ENCODE results near the gene SCYGR5.

Gene SCYGR5

DNA sequence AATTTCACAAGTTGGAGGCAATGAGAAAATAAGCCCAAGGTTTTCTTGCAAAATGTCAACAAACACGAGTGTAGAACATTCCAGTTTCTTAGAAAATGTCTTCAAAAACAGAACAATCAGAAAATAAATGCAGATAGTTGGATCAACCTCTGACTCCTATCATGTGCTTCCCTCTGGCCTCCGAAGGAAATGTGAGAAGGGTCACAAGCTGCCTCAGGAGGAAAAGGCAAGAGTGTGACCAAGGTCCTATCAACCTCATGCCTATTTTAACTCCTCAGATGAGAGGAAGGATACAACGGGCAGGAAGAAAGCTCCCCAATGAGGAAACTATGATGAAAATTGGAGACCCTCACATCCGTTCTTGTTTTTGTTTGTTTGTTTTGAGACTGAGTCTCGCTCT is 7.9 kb downstream of the SCYGR5 start:
- no peak for DNase-seq

DNA sequence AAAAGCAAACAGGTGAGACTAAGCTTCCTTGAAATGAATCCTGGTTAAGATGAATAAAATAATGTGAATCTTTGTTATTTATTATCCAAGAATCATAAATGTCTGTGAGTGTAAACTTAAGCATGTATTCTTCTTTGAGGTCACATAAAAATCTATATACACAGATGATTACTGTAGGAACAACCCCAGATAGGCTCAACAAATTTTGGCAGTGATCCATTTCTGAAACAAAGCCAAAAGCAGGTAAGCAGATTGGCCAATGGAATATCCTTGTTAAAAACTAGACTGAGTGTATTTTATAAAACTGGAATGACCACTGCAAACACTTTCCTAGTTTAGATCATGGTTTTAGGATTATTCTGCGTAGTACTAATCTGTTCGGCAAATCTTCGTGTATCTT is 11.3 kb downstream of the SCYGR5 start:
- DNase-seq = no peak

DNA sequence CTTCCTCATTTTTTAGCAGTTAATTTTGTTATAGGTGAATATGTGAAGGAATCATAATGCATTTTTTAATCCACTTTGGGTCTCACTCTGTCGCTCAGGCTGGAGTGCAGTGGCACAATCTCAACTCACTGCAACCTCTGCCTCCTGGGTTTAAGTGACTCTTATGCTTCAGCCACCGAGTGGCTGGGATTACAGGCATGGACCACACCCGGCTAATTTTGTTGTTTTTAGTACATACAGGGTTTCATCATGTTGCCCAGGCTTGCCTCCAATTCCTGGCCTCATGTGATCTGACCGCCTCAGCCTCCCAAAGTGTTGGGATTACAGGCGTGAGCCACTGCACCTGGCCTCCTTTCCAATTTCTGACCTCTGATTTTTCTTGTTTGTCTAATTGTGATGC is 17.7 kb downstream of the SCYGR5 start:
- no peak for DNase-seq

DNA sequence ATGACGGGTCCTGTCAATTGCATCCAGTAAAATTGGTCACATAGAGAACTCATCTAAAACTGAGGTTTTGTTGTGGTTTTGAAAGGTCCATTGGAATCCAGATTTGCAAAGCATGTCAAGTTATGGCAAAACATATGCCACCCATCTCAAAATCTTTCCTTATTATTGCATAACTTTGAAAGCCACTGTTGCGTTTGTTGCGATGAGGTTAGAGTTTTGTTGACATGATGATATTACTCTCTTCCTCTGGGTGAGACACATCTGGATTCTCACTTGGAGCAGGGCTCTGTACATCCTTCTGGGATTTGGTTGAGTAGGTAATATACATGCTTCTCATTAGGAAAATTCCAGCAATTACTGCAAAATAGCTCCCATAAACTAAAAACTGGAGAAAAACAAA is 20.6 kb downstream of the SCYGR5 start:
- no peak for DNase-seq

DNA sequence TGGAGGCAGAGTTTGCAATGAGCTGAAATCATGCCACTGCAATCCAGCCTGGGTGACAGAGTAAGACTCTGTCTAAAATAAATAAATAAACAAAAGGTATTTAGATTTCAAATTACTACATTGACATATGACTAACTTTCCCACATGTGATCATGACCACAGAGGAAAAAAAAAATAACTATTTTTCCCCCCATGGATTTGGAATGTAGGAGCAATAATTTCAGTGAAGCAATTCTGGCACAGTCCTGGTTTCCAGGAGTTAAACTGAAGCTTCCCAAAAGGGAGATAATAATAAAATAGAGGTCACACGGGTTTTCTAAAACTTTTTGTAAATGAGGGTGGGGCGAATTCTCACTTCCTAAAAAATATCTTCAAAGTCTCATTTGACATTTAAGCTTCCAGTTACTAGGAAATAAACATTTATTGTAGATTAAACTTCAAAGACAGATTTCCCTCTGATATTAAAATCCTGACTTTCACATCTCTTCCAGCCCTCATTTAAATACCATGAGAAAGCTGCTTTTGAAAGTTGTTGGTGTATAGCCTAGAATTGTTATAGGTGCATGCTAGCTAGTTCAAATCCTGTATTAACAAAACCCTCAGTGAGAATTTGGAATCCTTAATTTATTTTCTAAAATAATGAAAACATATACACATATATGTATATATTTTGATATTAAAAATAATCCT is 30.5 kb downstream of the SCYGR5 start:
- DNase-seq = no peak

DNA sequence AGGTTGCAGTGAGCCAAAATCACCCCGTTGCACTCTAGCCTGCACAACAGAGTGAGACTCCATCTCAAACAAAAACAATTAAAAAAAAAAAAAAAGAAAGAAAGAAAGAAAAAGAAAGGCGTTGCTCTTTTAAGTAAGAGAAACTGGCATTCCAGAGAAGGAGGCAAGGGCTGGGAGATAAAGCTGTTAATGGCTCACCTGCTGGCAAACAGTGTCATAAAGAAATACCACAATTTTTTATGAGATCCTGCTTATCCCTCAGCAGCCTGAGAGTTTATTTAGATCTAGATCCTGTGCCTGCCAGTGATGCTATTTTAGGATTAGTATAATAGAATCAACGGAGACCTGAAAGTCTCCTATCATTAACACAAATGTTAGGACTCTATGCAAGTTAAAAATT is 35.0 kb downstream of the SCYGR5 start:
- DNase-seq = no peak

DNA sequence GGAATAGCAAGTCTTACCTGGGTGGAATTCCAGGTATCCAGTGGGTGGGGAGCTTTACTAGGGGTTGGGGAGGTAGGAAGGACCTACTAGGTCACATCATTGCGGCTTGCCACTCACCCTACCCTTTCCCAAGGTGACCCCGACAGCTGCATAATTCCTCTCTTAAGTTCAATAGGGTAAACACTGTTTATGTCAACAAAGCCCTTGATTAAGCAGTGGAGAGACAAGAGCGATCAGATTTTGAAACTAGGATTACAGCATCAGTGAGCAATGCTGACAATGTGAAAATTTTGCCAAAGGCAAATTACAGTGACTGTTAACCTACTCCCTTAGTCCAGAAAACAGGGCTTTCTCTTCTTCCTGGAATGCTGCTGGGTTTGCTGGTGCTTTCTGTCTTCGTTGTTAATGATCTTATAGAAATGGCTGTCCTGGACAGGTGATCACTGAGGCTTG is 36.7 kb downstream of the SCYGR5 start:
- no peak for DNase-seq

DNA sequence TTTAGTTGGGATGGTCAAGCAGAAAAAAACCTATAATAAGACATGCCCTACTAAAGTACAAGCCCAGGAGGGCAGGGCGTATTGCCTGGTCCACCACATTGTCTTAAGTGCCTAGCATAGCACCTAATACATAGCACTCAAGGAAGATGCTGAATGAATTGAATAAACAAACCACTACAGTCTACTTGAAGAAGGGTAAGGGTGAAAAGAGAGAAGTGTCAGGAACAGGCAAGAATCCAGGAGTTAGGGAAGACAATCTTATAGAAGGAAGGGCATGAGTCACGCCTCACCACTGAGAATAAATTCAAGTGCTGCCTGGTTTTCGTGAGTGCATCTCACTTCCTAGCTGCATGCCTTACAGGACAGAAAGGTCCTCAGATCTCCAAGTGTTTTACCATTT is 37.4 kb downstream of the SCYGR5 start:
- DNase-seq = no peak

DNA sequence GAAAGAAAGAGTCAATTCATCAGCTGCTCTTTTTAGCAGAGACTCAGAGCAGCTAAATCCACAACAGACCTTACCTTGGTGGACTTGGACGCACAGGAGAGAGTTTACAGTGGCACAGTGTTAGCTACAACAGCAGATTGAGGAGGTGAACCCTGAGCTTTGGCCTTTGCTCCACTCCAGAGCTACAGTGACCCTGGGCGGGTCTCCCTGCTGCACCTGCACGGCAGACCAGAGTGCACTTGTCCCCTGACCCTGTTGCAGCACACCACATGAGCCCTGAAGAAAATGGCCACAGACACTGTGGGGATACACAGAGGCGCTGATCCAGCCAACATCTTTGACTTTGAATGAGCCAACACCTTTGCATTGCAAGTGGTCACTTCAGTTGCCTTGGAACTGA is 40.3 kb downstream of the SCYGR5 start:
- DNase-seq = no peak

DNA sequence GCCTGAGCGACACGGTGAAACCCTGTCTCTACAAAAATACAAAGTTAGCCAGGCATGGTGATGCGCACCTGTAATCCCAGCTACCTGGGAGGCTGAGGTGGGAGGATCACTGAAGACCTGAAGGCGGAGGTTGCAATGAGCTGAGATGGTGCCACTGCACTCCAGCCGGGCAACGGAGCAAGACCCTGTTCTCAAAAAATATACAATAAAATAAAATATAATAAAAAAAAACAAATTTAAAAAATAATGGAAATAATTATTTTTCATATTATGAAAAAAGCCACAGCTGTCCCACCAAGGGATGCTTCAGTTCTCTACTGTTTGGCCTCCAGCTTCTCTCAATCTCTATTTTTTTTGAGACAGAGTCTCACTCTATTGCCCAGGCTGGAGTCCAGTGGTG is 40.8 kb downstream of the SCYGR5 start:
- no peak for DNase-seq

DNA sequence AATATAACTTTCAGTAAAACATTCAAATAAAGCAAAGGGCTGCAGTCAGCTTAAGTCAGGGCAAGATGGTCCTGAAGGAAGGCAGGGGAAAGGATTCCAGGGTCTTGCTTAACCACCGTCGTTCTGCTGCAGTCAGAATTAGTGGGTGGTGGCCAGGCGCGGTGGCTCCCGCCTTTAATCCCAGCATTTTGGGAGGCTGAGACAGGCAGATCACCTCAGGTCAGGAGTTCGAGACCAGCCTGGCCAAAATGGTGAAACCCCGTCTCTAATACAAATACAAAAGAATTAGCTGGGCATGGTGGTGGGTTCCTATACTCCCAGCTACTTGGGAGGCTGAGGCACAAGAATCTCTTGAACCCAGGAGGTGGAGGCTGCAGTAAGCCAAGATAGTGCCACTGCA is 44.4 kb downstream of the SCYGR5 start:
- DNase-seq = no peak

DNA sequence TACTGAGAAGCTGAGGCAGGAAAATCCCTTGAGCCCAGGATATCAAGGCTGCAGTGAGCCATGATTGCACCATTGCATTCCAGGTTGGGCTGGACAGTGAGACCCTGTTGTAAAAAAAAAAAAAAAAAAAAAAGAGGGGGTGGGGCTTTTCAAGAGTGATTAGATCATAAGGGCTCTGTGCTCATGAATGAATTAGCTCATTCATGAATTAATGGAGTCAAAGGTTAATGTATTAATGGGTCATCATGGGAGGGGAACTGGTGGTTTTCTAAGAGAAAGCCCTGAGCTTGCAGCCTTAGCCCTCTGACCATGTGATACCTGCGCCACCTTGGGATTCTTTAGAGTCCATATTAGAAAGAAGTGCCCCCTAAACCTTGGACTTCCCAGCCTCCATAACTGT is 46.7 kb downstream of the SCYGR5 start:
- no peak for DNase-seq

DNA sequence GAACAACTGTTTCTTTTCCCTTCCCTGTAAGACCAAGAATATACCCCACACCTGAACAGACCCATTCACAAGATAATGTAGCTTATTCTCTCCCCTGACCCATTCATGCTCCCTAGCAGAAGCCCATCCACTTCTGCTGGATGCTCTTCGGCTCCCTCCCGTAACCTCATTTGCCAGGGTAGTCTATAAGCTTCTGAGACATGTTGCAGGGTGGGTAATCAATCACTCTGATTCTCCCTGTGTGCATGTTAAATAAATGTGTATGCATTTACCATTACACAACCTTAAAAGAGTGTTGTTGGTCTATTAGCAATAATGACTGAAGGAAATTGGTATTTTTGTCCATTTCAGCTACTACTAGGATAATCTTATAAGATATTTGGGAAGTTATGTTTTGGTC is 49.9 kb downstream of the SCYGR5 start:
- DNase-seq = no peak
